Stomach (tissue), 9 donors: ENCODE data around the gene FLT1. TPM values are rescaled to one million over a fixed set of nuclear protein-coding genes. Genes with fewer than 3 reads are reported as not detected.

Experiments used
- DNase-seq, 2 donors: peaks; one replicate each; pipeline versions ENCODE4 v3.0.0 to v3.0.0-alpha.2; 2013 to 2019
- H3K27ac ChIP-seq, 5 donors: fragments of 200-600 bp in 4 of 5; sonication (generic) in 4 of 5; one replicate each; pipeline ENCODE4 v1.5.1; 2013 to 2019; ENCODE audit warnings: mild to moderate bottlenecking in 1 of 5, moderate library complexity in 1 of 5
- H3K27me3 ChIP-seq, 3 donors: fragments of 200-600 bp; sonication (generic); one replicate each; pipeline ENCODE4 v1.5.1; 2017 to 2019; ENCODE audit warnings: mixed run types in 1 of 3
- H3K36me3 ChIP-seq, 4 donors: fragments of 200-600 bp; sonication (generic); 1 replicate in 3 of 4; 2 replicates in 1 of 4; pipeline ENCODE4 v1.5.1; 2016 to 2019
- H3K4me1 ChIP-seq, 4 donors: fragments of 200-600 bp; sonication (generic); one replicate each; pipeline ENCODE4 v1.5.1; 2016 to 2019
- H3K4me3 ChIP-seq, 4 donors: fragments of 200-600 bp; sonication (generic) in 3 of 4; one replicate each; pipeline ENCODE4 v1.5.1; 2016 to 2019; ENCODE audit warnings: mild to moderate bottlenecking in 1 of 4
- H3K9me3 ChIP-seq, 4 donors: fragments of 200-600 bp; sonication (generic); one replicate each; pipeline ENCODE4 v1.5.1; 2016 to 2019
- CTCF ChIP-seq, 7 experiments: fragments of 450-650 bp in 4 of 7; fragments of 200-600 bp in 3 of 7; sonication (generic) in 3 of 7; IDR thresholded peaks; one replicate each; pipeline ENCODE4 v1.5.1; 2016 to 2019; ENCODE audit warnings: antibody characterized with exemption in 7 of 7, control low read depth in 2 of 7, mild to moderate bottlenecking in 1 of 7
- EP300 ChIP-seq: sonication (generic); formaldehyde crosslinking; IDR thresholded peaks from one replicate; pipeline ENCODE4 v1.6.1; 2017; ENCODE audit warnings: antibody characterized with exemption
- POLR2A ChIP-seq, 4 donors: fragments of 450-650 bp; IDR thresholded peaks; one replicate each; pipeline ENCODE4 v1.6.1; 2016; ENCODE audit warnings: antibody characterized with exemption in 4 of 4, control low read depth in 2 of 4, mild to moderate bottlenecking in 1 of 4, moderate library complexity in 1 of 4
- POLR2AphosphoS5 ChIP-seq, 3 donors: sonication (generic); formaldehyde crosslinking; IDR thresholded peaks; one replicate each; pipeline ENCODE4 v1.6.1; 2016; ENCODE audit warnings: antibody characterized with exemption in 3 of 3
- WGBS, 5 donors: extraction: QIAGEN DNeasy Blood & Tissue Kit in 3 of 5; methylation state at CpG; one replicate each; pipeline versions ENCODE4 v1.1.5 to v1.1.7; 2013 to 2018; 5-methylcytosine and 5-hydroxymethylcytosine counted together
- intact Hi-C: fragments of 100-400 bp; cut with DNase I; formaldehyde crosslinking; loops from one replicate; pipeline ENCODE4 v1.15.1; 2023; ENCODE audit warnings: low total_unique reads
- polyA plus RNA-seq, 3 donors: library from polyadenylated mRNA; stranded (reverse); fragments of 200-250 nt; gene quantifications; one replicate each; pipeline ENCODE4 v1.2.3, GENCODE V29; 2013
- total RNA-seq, 5 donors: library from RNA; depleted of rRNA; stranded (reverse); fragments of >200 nt; gene quantifications; one replicate each; pipeline versions ENCODE4 v1.1.0 to v1.2.3, GENCODE V29; 2014 to 2016
- donor health status: healthy with polysubstance abuse.
- donor health status: Bipolar disorder and iron deficiency.
- donor health status: healthy.

Gene FLT1
- total and polyA plus RNA-seq, 8 donors = 1.00 to 41.9 (median 3.6) TPM; not detected in 1

GRCh38 chr13:28346154-28346553, 148.8 kb downstream of the FLT1 start:
- no peak overlapping the region for H3K4me3 ChIP-seq
- TF ChIP-seq POLR2AphosphoS5 (IDR thresholded peaks at IDR 0.05) = no peak
- H3K36me3 ChIP-seq = no peaks in the 10 kb centered on the region
- no peak for DNase-seq
- no peaks in the 10 kb centered on the region for H3K4me1 ChIP-seq
- H3K27me3 ChIP-seq = peaks cover 0 to 41% (median 0%) of the 10 kb centered on the region in 3 donors
- H3K9me3 ChIP-seq = no peaks in the 10 kb centered on the region
- WGBS, 5 donors = 92 to 97% (median 94%) methylated on average over 2 of the region's 2 CpGs
- intact Hi-C loops = no loop called here
- H3K27ac ChIP-seq = no peak overlapping the region

GRCh38 chr13:28344163-28344562, 150.8 kb downstream of the FLT1 start:
- 68 to 84% (median 80%) methylated on average over 3 of the region's 3 CpGs for WGBS, 5 donors
- H3K4me1 ChIP-seq = no peaks in the 10 kb centered on the region
- TF ChIP-seq POLR2A (IDR thresholded peaks at IDR 0.05) = no peak
- TF ChIP-seq EP300 = no peak
- TF ChIP-seq CTCF (IDR thresholded peaks at IDR 0.05) = no peak
- TF ChIP-seq POLR2AphosphoS5 (IDR thresholded peaks at IDR 0.05) = no peak
- no peaks in the 10 kb centered on the region for H3K36me3 ChIP-seq
- no peak for DNase-seq
- H3K4me3 ChIP-seq = no peak overlapping the region
- intact Hi-C loops = no loop called here
- H3K27me3 ChIP-seq = peaks cover 0 to 34% (median 0%) of the 10 kb centered on the region in 3 donors
- no peaks in the 10 kb centered on the region for H3K9me3 ChIP-seq
- no peak overlapping the region for H3K27ac ChIP-seq

- TF ChIP-seq POLR2A (IDR thresholded peaks at IDR 0.05) (no peak), CTCF (IDR thresholded peaks at IDR 0.05) (no peak), EP300 (no peak), POLR2AphosphoS5 (IDR thresholded peaks at IDR 0.05) (no peak)
Observed at GRCh38 chr13:28342251-28342650, 152.7 kb downstream of the FLT1 start.

GRCh38 chr13:28340272-28340793, 154.6 kb downstream of the FLT1 start:
- H3K36me3 ChIP-seq = no peaks in the 10 kb centered on the region
- H3K27me3 ChIP-seq = peaks cover 0 to 12% (median 0%) of the 10 kb centered on the region in 3 donors
- no peak overlapping the region for H3K4me3 ChIP-seq
- 57 to 85% (median 76%) methylated on average over 2 of the region's 2 CpGs for WGBS, 5 donors
- no peaks in the 10 kb centered on the region for H3K9me3 ChIP-seq
- no peak for DNase-seq
- intact Hi-C loops = no loop called here
- H3K4me1 ChIP-seq = peaks cover 0 to 20% (median 7%) of the 10 kb centered on the region in 4 donors
- no peak overlapping the region for H3K27ac ChIP-seq
- TF ChIP-seq CTCF (IDR thresholded peaks at IDR 0.05) (no peak), EP300 (no peak), POLR2A (IDR thresholded peaks at IDR 0.05) (no peak), POLR2AphosphoS5 (IDR thresholded peaks at IDR 0.05) (no peak)

More at GRCh38 chr13:28342251-28342650, 152.7 kb downstream of the FLT1 start:
- H3K4me3 ChIP-seq = no peak overlapping the region
- peaks cover 0 to 15% (median 7%) of the 10 kb centered on the region in 4 donors for H3K4me1 ChIP-seq
- 56 to 72% (median 64%) methylated on average over 2 of the region's 2 CpGs for WGBS, 5 donors
- H3K36me3 ChIP-seq = no peaks in the 10 kb centered on the region
- no peak for DNase-seq
- intact Hi-C loops = no loop called here
- no peaks in the 10 kb centered on the region for H3K9me3 ChIP-seq
- peaks cover 0 to 28% (median 0%) of the 10 kb centered on the region in 3 donors for H3K27me3 ChIP-seq
- no peak overlapping the region for H3K27ac ChIP-seq

- 83 to 99% (median 89%) methylated on average over 2 of the region's 2 CpGs for WGBS, 5 donors
- DNase-seq = no peak
- H3K27me3 ChIP-seq = peaks cover 0 to 20% (median 0%) of the 10 kb centered on the region in 3 donors
- H3K4me3 ChIP-seq = no peak overlapping the region
- peaks cover 0 to 20% (median 7%) of the 10 kb centered on the region in 4 donors for H3K4me1 ChIP-seq
- H3K27ac ChIP-seq = no peak overlapping the region
- no peak for TF ChIP-seq CTCF (IDR thresholded peaks at IDR 0.05)
- TF ChIP-seq POLR2AphosphoS5 (IDR thresholded peaks at IDR 0.05) = no peak
- no peak for TF ChIP-seq EP300
- TF ChIP-seq POLR2A (IDR thresholded peaks at IDR 0.05) = no peak
- intact Hi-C loops = loop anchor here (10.0 kb wide), 1 partner anchor 285 kb away; no protein-coding TSS in a partner anchor
- H3K36me3 ChIP-seq = no peaks in the 10 kb centered on the region
- no peaks in the 10 kb centered on the region for H3K9me3 ChIP-seq
Observed at GRCh38 chr13:28339419-28339818, 155.5 kb downstream of the FLT1 start.
